Measurements from ENCODE around the gene ETS2. TPM values are rescaled to one million over a fixed set of nuclear protein-coding genes. Genes with fewer than 3 reads are reported as not detected.

ETS2 gene
- total RNA-seq, 1 experiment from 2014 or later, result 35.3 TPM

GRCh38 chr21:38813143-38813542, 7.4 kb downstream of the ETS2 start:
- Histone ChIP-seq H3K56ac (ENCODE audit: insufficient read length, low read depth, low read length) (no peak overlapping the region), H4K5ac (ENCODE audit: insufficient read length, low read depth, low read length) (no peak overlapping the region), H4K20me1 (ENCODE audit: control insufficient read depth, insufficient read depth, insufficient read length) (no peaks in the 10 kb centered on the region), H3K14ac (ENCODE audit: insufficient read depth, low read length) (no peak overlapping the region), H3K4me2 (ENCODE audit: insufficient read depth, insufficient read length, low read length) (no peak overlapping the region), H3K9ac (ENCODE audit: extremely low read depth, insufficient read length, low read length) (no peak overlapping the region), H3K27ac (ENCODE audit: insufficient read length, low read depth, low read length) (peak overlapping the region; percentile 38), H3K9me3 (ENCODE audit: control insufficient read depth, low read depth, low read length) (no peaks in the 10 kb centered on the region), H2BK15ac (ENCODE audit: low read depth, low read length) (no peak overlapping the region), H3T11ph (ENCODE audit: low read length) (no peak overlapping the region), H3K23me2 (ENCODE audit: insufficient read length, low read depth, low read length, poor library complexity, severe bottlenecking) (no peaks in the 10 kb centered on the region), H4K8ac (replicated peaks; ENCODE audit: insufficient read length, low read depth, low read length) (no peak overlapping the region), H3K18ac (ENCODE audit: insufficient read length, low read depth, low read length) (no peak overlapping the region), H3K4me1 (ENCODE audit: insufficient read depth, low read length) (peaks cover 19% of the 10 kb centered on the region), H3K79me2 (ENCODE audit: insufficient read depth, low read length) (peaks cover 7% of the 10 kb centered on the region), H2AFZ (ENCODE audit: low read length) (no peak overlapping the region), H3K79me1 (ENCODE audit: insufficient read depth, low read depth, low read length, poor library complexity, severe bottlenecking) (peaks cover 5% of the 10 kb centered on the region), H2BK120ac (ENCODE audit: low read depth, low read length, poor library complexity, severe bottlenecking) (no peak overlapping the region), H3K4ac (ENCODE audit: low read depth, low read length) (no peak overlapping the region), H3K23ac (ENCODE audit: insufficient read length, low read depth, low read length) (no peak overlapping the region), H2BK5ac (ENCODE audit: insufficient read length, low read length) (no peak overlapping the region), H2AK5ac (ENCODE audit: insufficient read length, low read length) (no peak overlapping the region), H3K27me3 (ENCODE audit: insufficient read depth, low read length) (no peaks in the 10 kb centered on the region), H2BK20ac (ENCODE audit: low read depth, low read length, poor library complexity, severe bottlenecking) (no peak overlapping the region), H4K91ac (ENCODE audit: insufficient read length, low read depth, low read length) (no peak overlapping the region), H2BK12ac (ENCODE audit: insufficient read length, low read depth, low read length) (no peak overlapping the region)
- DNase-seq, result peak; percentile 66
- Mint-ChIP-seq H3K9me3 (no peaks in the 10 kb centered on the region), H3K36me3 (ENCODE audit: insufficient read depth in 1 of 3, low read depth in 3 of 3) (peaks cover 56 to 70% (median 69%) of the 10 kb centered on the region in 3 experiments), H3K27me3 (ENCODE audit: low read depth) (no peaks in the 10 kb centered on the region), H3K4me1 (peaks cover 56 to 63% of the 10 kb centered on the region in 2 experiments), H3K4me3 (peak overlapping the region in 1 of 2 experiments; percentile 41; a peak in 3 of 5 replicates), H3K27ac (peak overlapping the region; percentile 40 to 90 (median 70); a peak in 5 of 7 replicates)
- TF ChIP-seq CTCF (conservative IDR thresholded peaks at IDR 0.05), result no peak
- WGBS (ENCODE audit: extremely low coverage, insufficient read length, low lambda C conversion rate), result no CpG with 5 or more reads among the region's 2 CpGs

Data from H9 (cell line).